Stimulated activated CD4-positive, alpha-beta T cell treated with anti-CD3 and anti-CD28 coated beads, Interleukin-4, amount 100 ng/mL, for 4 hours (primary cell): ENCODE results near the gene NMRAL1.

Source experiments
- DNase-seq, 2 experiments: peaks; one replicate each; pipeline ENCODE4 v3.0.0-alpha.2; 2020

The NMRAL1 gene

DNA sequence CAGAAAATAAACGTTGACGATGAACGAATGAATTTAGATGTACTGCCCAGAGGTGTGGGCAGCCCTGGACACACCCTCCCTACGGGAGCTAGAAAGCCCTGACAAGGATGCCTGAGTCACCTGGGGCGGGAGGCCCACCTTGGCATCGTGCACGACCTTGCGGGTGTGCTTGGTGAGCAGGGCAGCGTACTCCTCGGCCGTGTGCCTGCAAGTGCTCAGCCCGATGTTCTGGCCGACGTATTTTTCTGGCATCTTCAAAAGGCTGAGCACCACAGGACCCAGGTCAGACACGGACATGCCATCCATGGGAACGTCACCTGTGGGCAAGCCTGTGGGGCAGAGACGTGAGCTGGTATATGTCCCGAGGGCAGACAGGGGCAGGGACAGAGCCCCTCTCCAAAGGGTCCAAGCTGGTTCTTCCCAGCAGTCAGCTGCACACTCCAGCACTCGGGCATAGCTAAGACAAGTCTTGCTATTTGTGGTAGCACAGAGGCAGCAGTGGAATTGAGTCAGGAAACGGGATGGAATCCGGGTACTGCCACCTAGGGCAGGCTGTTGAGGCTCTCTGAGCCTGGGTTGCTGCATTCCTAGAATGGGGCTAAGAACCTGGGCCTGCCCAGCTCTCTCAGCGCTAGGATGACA lies 10.8 kb downstream of the NMRAL1 start:
- DNase-seq, result no peak

DNA sequence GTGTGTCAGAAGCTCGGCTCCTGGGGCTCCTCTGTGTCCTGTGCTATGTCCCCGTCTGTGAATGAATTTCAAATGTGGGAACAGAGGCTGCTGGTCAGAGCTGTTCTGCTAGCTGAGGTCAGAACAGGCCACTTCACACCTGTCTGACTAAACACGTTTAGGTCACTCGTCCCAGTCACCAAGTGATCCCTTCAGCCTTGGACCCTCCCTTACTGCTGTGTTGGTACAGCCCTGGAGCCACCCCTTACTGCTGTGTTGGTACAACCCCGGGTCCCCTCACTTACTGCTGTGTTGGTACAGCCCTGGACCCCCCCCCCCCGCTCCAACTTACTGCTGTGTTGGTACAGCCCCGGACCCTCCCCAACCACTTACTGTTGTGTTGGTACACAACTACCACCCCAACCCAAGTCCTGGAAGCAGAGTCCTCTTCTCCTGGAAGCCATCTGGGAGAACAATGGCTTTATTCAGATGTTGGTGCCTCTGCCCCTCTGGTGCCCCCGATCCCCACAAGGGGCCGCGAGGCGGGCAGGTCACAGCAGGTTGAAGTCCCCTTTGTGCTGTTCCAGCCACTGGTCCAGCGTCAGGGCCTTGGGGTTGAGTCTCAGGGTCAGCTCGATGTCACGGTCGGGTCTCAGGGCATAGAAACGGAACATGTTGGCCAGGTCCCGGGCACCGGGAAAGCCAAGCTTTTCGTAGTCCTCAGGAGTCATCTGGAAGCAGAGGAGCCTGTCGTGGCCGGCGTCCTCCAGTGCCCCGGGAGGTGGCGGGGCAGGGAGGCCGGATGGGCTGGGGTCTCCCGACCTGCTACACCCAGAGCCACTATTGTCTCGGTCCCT lies 13.0 kb downstream of the NMRAL1 start:
- DNase-seq, result no peak

DNA sequence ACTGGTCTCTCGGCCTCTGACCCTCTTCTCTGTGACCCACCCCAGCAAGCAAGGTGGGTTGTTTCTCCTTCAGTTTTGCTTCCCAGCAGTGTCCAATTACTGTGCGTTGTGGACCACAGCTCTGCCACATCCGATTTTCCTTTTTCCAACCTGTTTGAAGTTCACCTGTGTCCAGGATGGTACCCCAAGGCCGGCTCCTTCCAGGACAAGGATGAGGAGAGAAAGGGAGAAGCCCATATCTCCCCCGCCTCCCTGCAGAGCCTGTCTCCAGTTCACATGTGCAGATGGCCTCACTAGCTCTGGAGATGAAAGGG lies 13.5 kb downstream of the NMRAL1 start:
- DNase-seq, result no peak

GRCh38 chr16:4455951-4456350 lies 18.5 kb downstream of the NMRAL1 start:
- no peak for DNase-seq

GRCh38 chr16:4455081-4455480 lies 19.3 kb downstream of the NMRAL1 start:
- DNase-seq, result no peak

GRCh38 chr16:4454623-4455022 lies 19.8 kb downstream of the NMRAL1 start:
- no peak for DNase-seq

GRCh38 chr16:4452674-4453073 lies 21.8 kb downstream of the NMRAL1 start:
- DNase-seq, result no peak

- DNase-seq, result no peak
Observed at GRCh38 chr16:4450931-4451519, 23.4 kb downstream of the NMRAL1 start.

- DNase-seq, result no peak
Observed at GRCh38 chr16:4450430-4450829, 24.0 kb downstream of the NMRAL1 start.

GRCh38 chr16:4443986-4444385 lies 30.4 kb downstream of the NMRAL1 start:
- no peak for DNase-seq

- no peak for DNase-seq
Observed at GRCh38 chr16:4443271-4443670, 31.2 kb downstream of the NMRAL1 start.

DNA sequence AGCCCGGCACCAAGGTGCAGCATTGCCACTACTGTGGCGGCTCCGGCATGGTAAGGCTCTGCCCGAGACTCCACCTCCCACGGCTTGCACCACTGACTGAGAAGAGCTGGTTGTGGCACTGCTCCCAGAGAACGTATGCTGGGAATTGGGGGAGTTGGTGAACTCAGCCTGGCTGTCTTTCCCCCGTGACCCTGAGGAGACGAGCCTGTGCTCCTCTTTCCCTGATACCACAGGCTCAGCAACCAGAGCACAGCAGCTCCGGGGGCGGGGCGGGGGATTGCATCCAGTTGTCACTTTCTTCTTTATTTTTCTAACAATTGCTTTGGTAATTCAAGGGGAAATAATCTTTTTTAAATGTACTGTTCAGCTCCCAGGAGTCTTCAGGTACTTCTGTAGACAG lies 32.1 kb downstream of the NMRAL1 start:
- no peak for DNase-seq

DNA sequence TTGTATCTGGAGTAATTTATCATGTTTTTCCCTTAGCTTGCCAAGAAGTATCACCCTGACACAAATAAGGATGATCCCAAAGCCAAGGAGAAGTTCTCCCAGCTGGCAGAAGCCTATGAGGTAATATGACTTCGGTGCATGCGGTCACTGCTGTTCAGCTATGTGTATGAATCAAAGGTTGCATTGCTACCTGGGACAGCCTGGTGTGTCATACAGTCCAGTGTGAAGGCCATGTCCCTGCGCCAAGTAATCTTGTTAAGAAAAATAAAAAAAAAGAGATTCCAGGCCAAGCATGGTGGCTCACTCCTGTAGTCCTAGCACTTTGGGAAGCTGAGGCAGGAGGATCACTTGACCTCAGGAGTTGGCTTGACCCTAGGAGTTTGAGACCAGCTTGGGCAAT lies 37.1 kb downstream of the NMRAL1 start:
- no peak for DNase-seq

DNA sequence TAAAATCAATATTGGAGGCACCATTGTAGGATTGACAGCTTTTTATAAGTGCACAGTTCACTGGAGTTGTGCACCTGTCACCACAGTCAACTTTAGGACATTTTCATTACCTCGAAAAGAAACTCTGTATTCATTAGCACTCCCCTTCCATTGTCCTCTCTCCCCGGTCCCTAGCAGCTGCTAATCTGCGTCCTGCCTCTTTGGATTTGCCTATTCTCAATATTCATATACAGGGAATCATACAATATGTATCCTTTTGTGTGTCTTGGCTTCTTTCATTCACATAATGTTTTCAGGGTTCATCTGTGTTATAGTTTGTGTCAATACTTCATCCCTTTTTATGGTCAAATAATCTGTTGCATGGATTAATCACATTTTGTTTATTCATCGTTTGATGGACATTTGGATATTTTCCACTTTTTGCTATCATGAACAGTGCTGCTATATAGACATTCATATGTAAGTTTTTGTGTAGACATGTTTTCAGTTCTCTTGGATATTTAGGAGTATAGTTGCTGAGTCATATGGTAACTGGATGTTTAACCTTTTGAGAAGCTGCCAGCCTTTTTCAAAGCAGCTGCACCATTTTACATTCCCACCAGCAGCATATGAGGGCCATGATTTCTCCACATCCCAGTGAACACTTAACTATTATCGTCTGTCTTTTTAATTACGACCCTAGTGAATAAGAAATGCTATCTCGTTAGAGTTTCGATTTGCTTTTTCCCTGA lies 38.9 kb downstream of the NMRAL1 start:
- DNase-seq, result no peak

- no peak for DNase-seq
Observed at GRCh38 chr16:4433914-4434787, 40.3 kb downstream of the NMRAL1 start.

GRCh38 chr16:4433228-4433627 lies 41.2 kb downstream of the NMRAL1 start:
- DNase-seq, result no peak

GRCh38 chr16:4431023-4431422 lies 43.4 kb downstream of the NMRAL1 start:
- DNase-seq, result no peak

- no peak for DNase-seq
Observed at GRCh38 chr16:4428500-4428899, 45.9 kb downstream of the NMRAL1 start.

- no peak for DNase-seq
Observed at GRCh38 chr16:4426722-4427372, 47.6 kb downstream of the NMRAL1 start.

GRCh38 chr16:4426021-4426684 lies 48.3 kb downstream of the NMRAL1 start:
- no peak for DNase-seq

DNA sequence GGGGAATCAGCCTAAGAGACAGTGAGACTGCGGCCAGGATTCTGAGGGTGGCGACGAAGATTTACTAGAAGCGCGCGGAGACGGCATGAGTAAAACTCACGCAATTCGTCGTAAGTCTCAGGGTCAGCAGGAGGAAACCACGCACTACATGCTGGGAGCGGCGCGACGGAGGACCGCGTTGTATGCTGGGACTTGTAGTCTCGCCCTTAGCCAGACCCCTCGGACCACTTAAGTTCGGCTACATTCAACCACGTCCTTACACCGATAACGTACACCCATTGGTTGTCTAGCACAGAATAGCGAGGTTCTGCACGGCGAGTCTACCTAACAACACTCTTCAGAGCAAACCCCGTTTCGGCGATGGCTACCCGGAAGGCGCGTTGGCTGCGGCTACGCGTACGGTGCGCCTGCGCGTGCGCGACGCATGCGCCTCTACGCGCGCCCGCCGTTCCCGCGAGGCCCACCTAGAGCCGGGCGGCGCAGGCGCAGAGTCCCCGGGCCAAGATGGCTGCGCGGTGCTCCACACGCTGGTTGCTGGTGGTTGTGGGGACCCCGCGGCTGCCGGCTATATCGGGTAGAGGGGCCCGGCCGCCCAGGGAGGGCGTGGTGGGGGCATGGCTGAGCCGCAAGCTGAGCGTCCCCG lies 48.9 kb downstream of the NMRAL1 start, which contains the start of gene DNAJA3:
Gene DNAJA3 (plus strand): TSS at position 491 of the 643 bp plus-strand sequence. CDS start 14 bp downstream, at position 505.
- peak; percentile 89 to 93 for DNase-seq
